IPS DF 6.9 (cell line): ENCODE measurements around the gene SCO1.
A peak's percentile ranks its signal among the peaks of the same experiment; 100 is the strongest.
"Not testable (repeated sequence)": the region's sequence is repeated elsewhere in the genome, so short reads cannot be mapped to it uniquely, and the experiment has no call there.

Source experiments
- DNase-seq: peaks from one replicate; pipeline ENCODE4 v3.0.0-alpha.2; 2013; ENCODE audit warnings: low read depth, low spot score
- H3K27ac ChIP-seq: one replicate; pipeline ENCODE4 v1.5.1; 2013; ENCODE audit warnings: low read length, control low read depth
- H3K27me3 ChIP-seq: 2 replicates; pipeline ENCODE4 v1.6.1; 2013; ENCODE audit warnings: mild to moderate bottlenecking, low read length; ENCODE audit not compliant: control insufficient read depth, insufficient read depth
- H3K36me3 ChIP-seq: 2 replicates; pipeline ENCODE4 v1.6.1; 2013; ENCODE audit warnings: low read length; ENCODE audit not compliant: control insufficient read depth, insufficient read depth
- H3K4me1 ChIP-seq: 2 replicates; pipeline ENCODE4 v1.6.1; 2013; ENCODE audit warnings: low read length; ENCODE audit not compliant: control insufficient read depth, insufficient read depth
- H3K4me3 ChIP-seq: 2 replicates; pipeline ENCODE4 v1.5.1; 2013; ENCODE audit warnings: mild to moderate bottlenecking, low read length
- H3K9me3 ChIP-seq: 2 replicates; pipeline ENCODE4 v1.6.1; 2013; ENCODE audit warnings: low read length, inconsistent platforms; ENCODE audit not compliant: control insufficient read depth, insufficient read depth
- WGBS: extraction: QIAGEN DNeasy Blood & Tissue Kit; methylation state at CpG from one replicate; pipeline ENCODE4 v1.1.7; 2013; ENCODE audit warnings: mixed read lengths, missing lambda C conversion rate; ENCODE audit not compliant: insufficient read length, insufficient coverage; 5-methylcytosine and 5-hydroxymethylcytosine counted together

Gene SCO1

GRCh38 chr17:10737168-10737622 lies 39.9 kb upstream of the SCO1 start:
- H3K9me3 ChIP-seq = no peaks in the 10 kb centered on the region
- no peaks in the 10 kb centered on the region for H3K27me3 ChIP-seq
- no peak for DNase-seq
- no peak overlapping the region for H3K4me3 ChIP-seq
- no CpG with 5 or more reads among the region's 6 CpGs for WGBS
- no peaks in the 10 kb centered on the region for H3K36me3 ChIP-seq
- no peak overlapping the region for H3K27ac ChIP-seq
- H3K4me1 ChIP-seq = no peaks in the 10 kb centered on the region; the same call in 1 of the 2 replicates

DNA sequence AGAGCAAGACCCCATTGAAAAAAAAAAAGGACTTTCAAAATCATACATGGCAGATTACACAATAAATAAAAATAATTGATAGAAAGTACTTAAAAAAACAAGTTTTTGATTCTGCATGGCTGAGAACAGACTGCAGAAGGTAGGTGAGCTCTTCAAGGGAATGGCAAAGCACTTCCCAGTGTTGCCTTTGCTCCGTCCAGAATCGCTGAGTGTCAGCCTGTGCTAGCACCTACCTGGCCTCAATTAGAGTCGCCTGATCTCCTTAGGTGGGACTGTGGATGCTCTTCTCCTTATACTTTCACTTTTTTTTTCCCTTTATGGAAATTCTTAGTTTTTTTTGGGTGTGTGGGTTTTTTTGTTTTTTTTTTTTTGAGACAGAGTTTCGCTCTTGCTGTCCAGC lies 38.5 kb upstream of the SCO1 start:
- no CpG with 5 or more reads among the region's 4 CpGs for WGBS
- H3K9me3 ChIP-seq = no peaks in the 10 kb centered on the region
- no peaks in the 10 kb centered on the region for H3K27me3 ChIP-seq
- no peak overlapping the region for H3K27ac ChIP-seq
- DNase-seq = no peak
- no peak overlapping the region for H3K4me3 ChIP-seq
- no peaks in the 10 kb centered on the region; the same call in 1 of the 2 replicates for H3K4me1 ChIP-seq
- no peaks in the 10 kb centered on the region for H3K36me3 ChIP-seq

GRCh38 chr17:10735251-10735650 lies 37.9 kb upstream of the SCO1 start:
- no peak for DNase-seq
- WGBS = no CpG with 5 or more reads among the region's 2 CpGs
- no peaks in the 10 kb centered on the region for H3K9me3 ChIP-seq
- no peaks in the 10 kb centered on the region for H3K36me3 ChIP-seq
- no peaks in the 10 kb centered on the region; the same call in 1 of the 2 replicates for H3K4me1 ChIP-seq
- no peaks in the 10 kb centered on the region for H3K27me3 ChIP-seq
- H3K27ac ChIP-seq = no peak overlapping the region
- no peak overlapping the region for H3K4me3 ChIP-seq

DNA sequence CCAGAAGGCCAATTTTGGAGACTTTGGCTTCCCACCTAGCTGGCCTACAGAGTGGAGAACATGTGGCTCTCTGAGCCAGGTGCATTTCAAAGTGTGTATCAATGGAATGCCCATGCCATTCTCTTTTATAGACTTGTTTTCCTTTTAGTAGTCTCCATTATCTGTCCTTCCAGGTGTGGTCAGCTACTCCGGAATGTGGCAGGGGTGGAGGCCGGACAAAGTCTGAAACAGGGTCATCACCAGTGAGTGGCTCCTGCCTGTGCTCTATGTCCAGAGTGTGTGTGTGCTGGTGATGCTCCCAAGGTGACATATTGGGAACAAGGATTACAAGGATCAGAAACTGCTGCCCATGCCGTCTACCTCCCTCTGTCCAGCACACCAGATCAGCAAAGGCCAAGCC lies 36.3 kb upstream of the SCO1 start:
- no peaks in the 10 kb centered on the region for H3K9me3 ChIP-seq
- no peak overlapping the region for H3K4me3 ChIP-seq
- no peaks in the 10 kb centered on the region; the same call in 1 of the 2 replicates for H3K4me1 ChIP-seq
- no peak for DNase-seq
- WGBS = no CpG with 5 or more reads among the region's 3 CpGs
- H3K27ac ChIP-seq = no peak overlapping the region
- no peaks in the 10 kb centered on the region for H3K36me3 ChIP-seq
- no peaks in the 10 kb centered on the region for H3K27me3 ChIP-seq

DNA sequence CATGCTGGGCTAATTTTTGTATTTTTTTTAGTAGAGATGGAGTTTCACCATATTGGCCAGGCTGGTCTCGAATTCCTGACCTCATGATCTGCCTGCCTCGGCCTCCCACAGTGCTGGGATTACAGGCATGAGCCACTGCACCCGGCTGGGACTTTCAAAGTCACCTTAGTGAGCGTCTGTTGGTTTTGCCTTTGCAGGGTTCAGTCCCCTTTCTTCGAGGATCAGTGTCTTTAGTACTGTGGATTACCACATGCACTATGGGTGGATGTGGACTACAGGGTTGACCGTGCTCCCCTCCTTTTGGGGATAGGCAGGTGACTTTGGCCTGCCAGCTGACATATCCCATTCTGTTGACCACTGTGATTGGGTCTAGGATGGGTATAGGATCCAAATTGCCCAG lies 34.8 kb upstream of the SCO1 start:
- no CpG with 5 or more reads among the region's 6 CpGs for WGBS
- not testable (repeated sequence) for H3K4me1 ChIP-seq, H3K4me3 ChIP-seq, H3K27me3 ChIP-seq, DNase-seq, H3K27ac ChIP-seq, H3K36me3 ChIP-seq, H3K9me3 ChIP-seq

- H3K9me3 ChIP-seq = no peaks in the 10 kb centered on the region
- no peak for DNase-seq
- no peaks in the 10 kb centered on the region for H3K4me1 ChIP-seq
- no CpG with 5 or more reads among the region's 6 CpGs for WGBS
- no peaks in the 10 kb centered on the region for H3K36me3 ChIP-seq
- no peak overlapping the region for H3K4me3 ChIP-seq
- no peak overlapping the region for H3K27ac ChIP-seq
- no peaks in the 10 kb centered on the region for H3K27me3 ChIP-seq
Observed at GRCh38 chr17:10731408-10731879, 34.1 kb upstream of the SCO1 start.

- H3K4me1 ChIP-seq, H3K27me3 ChIP-seq, H3K36me3 ChIP-seq, DNase-seq, H3K9me3 ChIP-seq, H3K27ac ChIP-seq: not testable (repeated sequence)
- H3K4me3 ChIP-seq = peak overlapping the region; percentile 54; the same call in 1 of the 2 replicates
- WGBS = no CpG with 5 or more reads among the region's 15 CpGs
Observed at GRCh38 chr17:10730247-10730646, 32.9 kb upstream of the SCO1 start.

- Histone ChIP-seq H3K4me3 (peak within 1 kb of the TSS; percentile 54; the same call in 1 of the 2 replicates), H3K4me1 (no peaks in the 10 kb centered on the region), H3K27me3 (no peaks in the 10 kb centered on the region), H3K36me3 (no peaks in the 10 kb centered on the region), H3K9me3 (no peaks in the 10 kb centered on the region), H3K27ac (no peak within 1 kb of the TSS)
- WGBS = no CpG with 5 or more reads among the region's 79 CpGs
- peak; percentile 50 for DNase-seq
Observed at GRCh38 chr17:10729334-10730193, 32.2 kb upstream of the SCO1 start, which contains the start of gene TMEM220. TSS of gene TMEM220 (minus strand) at chr17:10730023. CDS start at chr17:10729851, 172 bp downstream.

DNA sequence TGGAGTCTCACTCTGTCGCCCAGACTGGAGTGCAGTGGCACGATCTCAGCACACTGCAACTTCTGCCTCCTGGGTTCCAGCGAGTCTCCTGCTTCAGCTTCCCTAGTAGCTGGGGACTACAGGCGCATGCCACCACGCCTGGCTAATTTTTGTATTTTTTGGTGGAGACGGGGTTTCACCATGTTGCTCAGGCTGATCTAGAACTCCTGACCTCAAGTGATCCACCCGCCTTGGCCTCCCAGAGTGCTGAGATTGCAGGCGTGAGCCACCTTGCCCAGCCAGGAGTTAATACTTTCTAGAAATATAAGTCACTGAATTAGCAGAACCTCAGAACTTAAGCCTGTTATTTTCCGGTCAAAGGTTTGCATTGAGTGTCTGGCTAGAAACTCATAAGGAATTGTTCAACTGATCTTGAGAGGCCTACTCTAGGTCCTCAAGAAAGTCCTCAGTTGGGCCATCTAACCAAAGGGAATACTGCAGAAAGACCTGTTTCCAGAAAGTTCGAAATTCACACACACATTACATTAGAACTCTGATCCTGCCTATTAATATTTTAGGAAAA lies 31.1 kb upstream of the SCO1 start:
- no CpG with 5 or more reads among the region's 10 CpGs for WGBS
- H3K27me3 ChIP-seq = no peaks in the 10 kb centered on the region

DNA sequence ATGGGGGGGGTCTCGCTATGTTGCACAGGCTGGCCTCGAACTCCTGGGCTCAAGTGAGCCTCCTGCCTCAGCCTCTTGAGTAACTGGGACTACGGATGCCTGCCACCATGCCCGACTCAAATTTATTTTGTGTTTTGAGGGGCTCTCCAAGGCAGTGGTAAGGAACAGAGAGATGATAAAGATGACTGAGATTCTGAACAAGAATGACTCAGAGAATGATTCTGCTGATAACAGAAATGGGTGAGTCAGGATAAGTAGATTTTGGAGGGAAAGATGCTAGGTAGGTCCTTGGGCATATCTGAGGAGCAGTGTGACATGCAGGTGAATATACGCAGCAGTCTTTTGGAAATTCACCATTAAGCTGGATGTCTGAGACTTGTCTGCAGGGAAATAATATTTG lies 29.9 kb upstream of the SCO1 start:
- no peaks in the 10 kb centered on the region for H3K4me1 ChIP-seq
- no peak overlapping the region for H3K4me3 ChIP-seq
- no peaks in the 10 kb centered on the region for H3K27me3 ChIP-seq
- no peaks in the 10 kb centered on the region for H3K9me3 ChIP-seq
- no CpG with 5 or more reads among the region's 5 CpGs for WGBS
- H3K27ac ChIP-seq = no peak overlapping the region
- no peaks in the 10 kb centered on the region for H3K36me3 ChIP-seq
- DNase-seq = no peak

More for the DNA sequence above, 31.1 kb upstream of the SCO1 start:
- Histone ChIP-seq H3K27ac (no peak overlapping the region), H3K9me3 (no peaks in the 10 kb centered on the region), H3K4me3 (no peak overlapping the region), H3K4me1 (no peaks in the 10 kb centered on the region), H3K36me3 (no peaks in the 10 kb centered on the region)
- no peak for DNase-seq
